GM21526 (cell line): ENCODE measurements around the gene ZNF302.
"Not testable (repeated sequence)": the region's sequence is repeated elsewhere in the genome, so short reads cannot be mapped to it uniquely, and the experiment has no call there.

Source experiments
- ATAC-seq: cut with Tn5 transposase; IDR thresholded peaks from one replicate; pipeline ENCODE4 v1.9.1; 2021; ENCODE audit warnings: moderate library complexity; ENCODE audit not compliant: unreplicated experiment, low FRiP score

The ZNF302 gene

GRCh38 chr19:34677386-34678084 is at the start of gene ZNF302:
Gene ZNF302, plus strand, starts transcription at chr19:34677678. Its CDS starts 1,127 bp downstream, at chr19:34678805.
- peak; percentile 84 for ATAC-seq

GRCh38 chr19:34633802-34634201 is 43.7 kb upstream of the ZNF302 start:
- ATAC-seq = no peak

- no peak for ATAC-seq
These were observed 37.9 kb upstream of the ZNF302 start for GRCh38 chr19:34639491-34640085.

GRCh38 chr19:34642241-34642640 is 35.2 kb upstream of the ZNF302 start:
- ATAC-seq = no peak

- ATAC-seq = no peak
These were observed 32.5 kb upstream of the ZNF302 start for GRCh38 chr19:34644991-34645461.

- no peak for ATAC-seq
These were observed 31.9 kb upstream of the ZNF302 start for GRCh38 chr19:34645551-34645950.

GRCh38 chr19:34649886-34650543 is 27.5 kb upstream of the ZNF302 start:
- no peak for ATAC-seq

GRCh38 chr19:34651747-34652146 is 25.7 kb upstream of the ZNF302 start:
- ATAC-seq = no peak

GRCh38 chr19:34654796-34655195 is 22.7 kb upstream of the ZNF302 start:
- ATAC-seq = no peak

- no peak for ATAC-seq
These were observed 21.8 kb upstream of the ZNF302 start for GRCh38 chr19:34655651-34656050.

- ATAC-seq = no peak
These were observed 16.1 kb upstream of the ZNF302 start for GRCh38 chr19:34661357-34661756.

GRCh38 chr19:34662919-34663318 is 14.6 kb upstream of the ZNF302 start:
- ATAC-seq = no peak

- no peak for ATAC-seq
These were observed 13.3 kb upstream of the ZNF302 start for GRCh38 chr19:34664168-34664567.

- ATAC-seq = no peak
These were observed 12.6 kb upstream of the ZNF302 start for GRCh38 chr19:34664870-34665269.

GRCh38 chr19:34665275-34665674 is 12.2 kb upstream of the ZNF302 start:
- not testable (repeated sequence) for ATAC-seq

GRCh38 chr19:34666200-34666957 is 11.1 kb upstream of the ZNF302 start:
- ATAC-seq = no peak

GRCh38 chr19:34666958-34667265 is 10.6 kb upstream of the ZNF302 start:
- ATAC-seq = no peak

- ATAC-seq = no peak
These were observed 10.0 kb upstream of the ZNF302 start for GRCh38 chr19:34667349-34668076.

GRCh38 chr19:34668077-34668689 is 9.3 kb upstream of the ZNF302 start:
- not testable (repeated sequence) for ATAC-seq

- ATAC-seq = not testable (repeated sequence)
These were observed 8.8 kb upstream of the ZNF302 start for GRCh38 chr19:34668690-34669089.
